ENCODE data around the gene EFHD2. TPM values are rescaled to one million over a fixed set of nuclear protein-coding genes. Genes with fewer than 3 reads are reported as not detected.

The EFHD2 gene
- total RNA-seq, 1 donor from 2014 or later: 6.5 TPM

GRCh38 chr1:15452866-15453571 is 43.3 kb downstream of the EFHD2 start:
- Histone ChIP-seq H3K4me1 (no peaks in the 10 kb centered on the region), H2AFZ (replicated peaks) (no peak overlapping the region), H3K36me3 (no peaks in the 10 kb centered on the region), H3K27ac (no peak overlapping the region), H4K20me1 (ENCODE audit: low read depth) (no peaks in the 10 kb centered on the region), H3K9me3 (ENCODE audit: low read depth) (no peaks in the 10 kb centered on the region), H3K4me3 (no peak overlapping the region), H3K4me2 (no peak overlapping the region), H3K27me3 (no peaks in the 10 kb centered on the region), H3K9ac (no peak overlapping the region), H3K79me2 (ENCODE audit: low read depth) (no peaks in the 10 kb centered on the region), H3F3A (ENCODE audit: low read depth) (no peaks in the 10 kb centered on the region)
- Mint-ChIP-seq H3K9me3 (no peaks in the 10 kb centered on the region), H3K27ac (no peak overlapping the region), H3K27me3 (ENCODE audit: insufficient read depth, low read depth) (peaks cover 12% of the 10 kb centered on the region), H3K36me3 (no peaks in the 10 kb centered on the region), H3K4me1 (peaks cover 16% of the 10 kb centered on the region), H3K4me3 (no peak overlapping the region)
- no peak for DNase-seq (ENCODE audit: low spot score)
- no peak for TF ChIP-seq EZH2 (IDR thresholded peaks at IDR 0.05)
- no peak for TF ChIP-seq CTCF (IDR thresholded peaks at IDR 0.05)
- TF ChIP-seq EZH2phosphoT487 (IDR thresholded peaks at IDR 0.05): no peak

- no peaks in the 10 kb centered on the region for H4K20me1 ChIP-seq (ENCODE audit: low read depth)
- no peak overlapping the region for H3K4me2 ChIP-seq
Measured at GRCh38 chr1:15453734-15454133, 44.0 kb downstream of the EFHD2 start.

GRCh38 chr1:15454256-15454655 is 44.6 kb downstream of the EFHD2 start:
- H4K20me1 ChIP-seq (ENCODE audit: low read depth): no peaks in the 10 kb centered on the region
- H3K79me2 ChIP-seq (ENCODE audit: low read depth): no peaks in the 10 kb centered on the region
- H3K27ac Mint-ChIP-seq: no peak overlapping the region
- no peak overlapping the region for H3K9ac ChIP-seq
- H3K4me1 Mint-ChIP-seq: peaks cover 16% of the 10 kb centered on the region
- no peaks in the 10 kb centered on the region for H3K9me3 Mint-ChIP-seq
- H3K27ac ChIP-seq: no peak overlapping the region
- H3K9me3 ChIP-seq (ENCODE audit: low read depth): no peaks in the 10 kb centered on the region
- H3K4me1 ChIP-seq: no peaks in the 10 kb centered on the region
- H2AFZ ChIP-seq (replicated peaks): no peak overlapping the region
- TF ChIP-seq EZH2phosphoT487 (IDR thresholded peaks at IDR 0.05) (no peak), EZH2 (IDR thresholded peaks at IDR 0.05) (no peak), CTCF (IDR thresholded peaks at IDR 0.05) (no peak)
- DNase-seq (ENCODE audit: low spot score): no peak
- no peak overlapping the region for H3K4me3 Mint-ChIP-seq
- no peaks in the 10 kb centered on the region for H3F3A ChIP-seq (ENCODE audit: low read depth)
- no peak overlapping the region for H3K4me2 ChIP-seq
- no peak overlapping the region for H3K4me3 ChIP-seq
- no peaks in the 10 kb centered on the region for H3K27me3 ChIP-seq
- H3K36me3 Mint-ChIP-seq: no peaks in the 10 kb centered on the region
- H3K27me3 Mint-ChIP-seq (ENCODE audit: insufficient read depth, low read depth): peaks cover 12% of the 10 kb centered on the region
- H3K36me3 ChIP-seq: no peaks in the 10 kb centered on the region

More at GRCh38 chr1:15453734-15454133, 44.0 kb downstream of the EFHD2 start:
- Mint-ChIP-seq H3K9me3 (no peaks in the 10 kb centered on the region), H3K27ac (no peak overlapping the region), H3K4me3 (no peak overlapping the region), H3K4me1 (peaks cover 16% of the 10 kb centered on the region), H3K36me3 (no peaks in the 10 kb centered on the region), H3K27me3 (ENCODE audit: insufficient read depth, low read depth) (peaks cover 12% of the 10 kb centered on the region)
- no peak for DNase-seq (ENCODE audit: low spot score)
- no peak overlapping the region for H3K27ac ChIP-seq
- no peaks in the 10 kb centered on the region for H3K4me1 ChIP-seq
- TF ChIP-seq CTCF (IDR thresholded peaks at IDR 0.05) (no peak), EZH2 (IDR thresholded peaks at IDR 0.05) (no peak), EZH2phosphoT487 (IDR thresholded peaks at IDR 0.05) (no peak)
- no peaks in the 10 kb centered on the region for H3F3A ChIP-seq (ENCODE audit: low read depth)
- H3K9ac ChIP-seq: no peak overlapping the region
- H3K79me2 ChIP-seq (ENCODE audit: low read depth): no peaks in the 10 kb centered on the region
- H3K27me3 ChIP-seq: no peaks in the 10 kb centered on the region
- no peaks in the 10 kb centered on the region for H3K36me3 ChIP-seq
- no peak overlapping the region for H3K4me3 ChIP-seq
- H3K9me3 ChIP-seq (ENCODE audit: low read depth): no peaks in the 10 kb centered on the region
- no peak overlapping the region for H2AFZ ChIP-seq (replicated peaks)
